SK-N-MC (cell line): ENCODE results near the gene MARK1.

ENCODE experiments used
- DNase-seq: peaks from one replicate; pipeline ENCODE4 v3.0.0-alpha.2; 2011; ENCODE audit warnings: low read depth, low spot score
- H3K27ac ChIP-seq: fragments of 200-600 bp; sonication (generic); 2 replicates; pipeline ENCODE4 v1.5.1; 2016; ENCODE audit warnings: mixed run types
- H3K36me3 ChIP-seq: fragments of 200-600 bp; sonication (generic); 2 replicates; pipeline ENCODE4 v1.6.1; 2017; ENCODE audit warnings: antibody characterized with exemption, low read length, mixed read lengths; ENCODE audit not compliant: insufficient read depth
- H3K4me3 ChIP-seq: fragments of 200-600 bp; sonication (generic); 2 replicates; pipeline ENCODE4 v1.5.1; 2016
- H3K9ac ChIP-seq: fragments of 200-600 bp; sonication (generic); 2 replicates; pipeline ENCODE4 v1.8.0; 2017; ENCODE audit warnings: mixed run types, mixed read lengths; ENCODE audit not compliant: insufficient read length
- H3K9me3 ChIP-seq: fragments of 200-600 bp; sonication (generic); 2 replicates; pipeline ENCODE4 v1.6.1; 2017; ENCODE audit warnings: low read depth, mild to moderate bottlenecking, antibody characterized with exemption, low read length, moderate library complexity, mixed read lengths
- EZH2 ChIP-seq: fragments of 200-600 bp; sonication (generic); IDR thresholded peaks from one replicate; pipeline ENCODE4 v1.6.1; 2017; ENCODE audit warnings: antibody characterized with exemption
- FOXP2 ChIP-seq: optimal IDR thresholded peaks from 2 replicates; pipeline ENCODE3; 2011; ENCODE audit warnings: mild to moderate bottlenecking, moderate library complexity; ENCODE audit not compliant: insufficient read depth; ENCODE audit errors: extremely low read length, control extremely low read depth
- POLR2AphosphoS5 ChIP-seq: IDR thresholded peaks from 2 replicates; pipeline ENCODE4 v1.6.1; 2012; ENCODE audit warnings: mild to moderate bottlenecking, low read depth, low read length, borderline replicate concordance

Gene MARK1

DNA sequence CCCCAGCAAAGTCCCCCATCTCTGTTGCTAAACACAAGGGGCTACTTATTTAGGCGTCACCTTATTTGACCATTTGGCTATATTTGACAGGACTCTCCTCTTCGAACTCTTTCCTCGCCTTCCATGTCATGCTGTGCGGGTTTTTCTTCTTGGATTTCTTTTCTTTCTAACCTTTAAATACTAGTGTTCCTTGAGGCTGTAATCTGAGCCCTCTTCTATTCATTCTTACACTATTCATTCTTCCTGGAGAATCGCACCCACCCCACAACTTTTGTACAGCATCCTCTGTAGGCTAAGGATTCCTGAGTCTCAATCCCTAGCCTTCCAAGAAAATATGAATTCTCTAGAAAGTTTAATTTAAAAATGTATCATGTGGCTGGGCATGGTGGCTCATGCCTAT lies 100.5 kb downstream of the MARK1 start:
- Histone ChIP-seq H3K4me3 (no peak overlapping the region), H3K9me3 (no peaks in the 10 kb centered on the region), H3K9ac (no peak overlapping the region), H3K27ac (no peak overlapping the region), H3K36me3 (no peaks in the 10 kb centered on the region)
- TF ChIP-seq FOXP2 (no peak), POLR2AphosphoS5 (no peak), EZH2 (no peak)
- DNase-seq: no peak

DNA sequence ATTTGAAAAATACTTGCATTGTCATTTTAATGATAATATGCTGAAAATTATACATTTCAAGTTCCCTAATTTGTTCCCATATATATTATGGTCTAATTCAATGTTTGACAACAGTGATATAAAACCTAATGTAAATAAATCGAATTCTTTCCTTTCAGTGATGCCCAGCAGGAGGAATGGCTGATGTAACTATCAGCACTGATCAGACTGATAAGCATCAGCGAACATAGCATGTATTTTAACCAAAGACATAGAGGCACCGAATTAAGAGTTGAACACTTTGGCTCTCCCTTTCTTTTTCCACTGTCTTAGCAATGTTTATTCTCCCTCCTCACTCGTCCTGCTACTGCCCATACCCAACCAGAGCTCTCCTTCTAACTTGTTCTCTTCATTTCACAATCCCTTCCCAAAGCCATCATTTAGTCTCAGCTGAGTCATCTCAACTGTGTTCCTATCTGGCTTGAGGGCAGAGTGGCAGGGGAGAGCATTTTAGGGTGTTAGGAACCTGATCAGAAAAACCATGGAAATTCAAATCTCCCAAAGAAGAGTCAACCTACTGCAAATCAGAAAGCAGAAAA lies 103.4 kb downstream of the MARK1 start:
- Histone ChIP-seq H3K36me3 (no peaks in the 10 kb centered on the region), H3K4me3 (no peak overlapping the region), H3K27ac (no peak overlapping the region), H3K9ac (no peak overlapping the region), H3K9me3 (no peaks in the 10 kb centered on the region)
- no peak for DNase-seq
- TF ChIP-seq EZH2 (no peak), POLR2AphosphoS5 (no peak), FOXP2 (no peak)

DNA sequence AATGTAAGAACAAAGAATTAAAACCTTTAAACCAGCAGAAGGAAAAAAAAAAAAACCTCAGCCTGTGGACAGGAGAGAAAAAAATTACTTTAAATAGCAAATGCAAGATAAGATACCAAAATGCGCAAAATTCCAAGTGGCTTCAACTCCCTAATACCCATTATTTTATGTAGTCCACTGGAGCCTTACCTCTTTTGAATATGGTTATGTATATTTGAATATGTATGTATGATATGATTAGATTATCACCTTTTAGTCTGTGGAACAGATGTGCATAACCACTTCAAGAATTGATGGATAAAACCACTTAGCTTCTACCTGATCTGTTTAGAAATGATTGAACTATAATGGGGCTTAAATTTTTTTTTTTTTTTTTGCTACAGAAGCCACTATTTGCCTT lies 109.8 kb downstream of the MARK1 start:
- no peaks in the 10 kb centered on the region for H3K9me3 ChIP-seq
- TF ChIP-seq EZH2 (no peak), FOXP2 (no peak), POLR2AphosphoS5 (no peak)
- no peaks in the 10 kb centered on the region for H3K36me3 ChIP-seq
- DNase-seq: no peak
- no peak overlapping the region for H3K27ac ChIP-seq
- H3K4me3 ChIP-seq: no peak overlapping the region
- no peak overlapping the region for H3K9ac ChIP-seq

DNA sequence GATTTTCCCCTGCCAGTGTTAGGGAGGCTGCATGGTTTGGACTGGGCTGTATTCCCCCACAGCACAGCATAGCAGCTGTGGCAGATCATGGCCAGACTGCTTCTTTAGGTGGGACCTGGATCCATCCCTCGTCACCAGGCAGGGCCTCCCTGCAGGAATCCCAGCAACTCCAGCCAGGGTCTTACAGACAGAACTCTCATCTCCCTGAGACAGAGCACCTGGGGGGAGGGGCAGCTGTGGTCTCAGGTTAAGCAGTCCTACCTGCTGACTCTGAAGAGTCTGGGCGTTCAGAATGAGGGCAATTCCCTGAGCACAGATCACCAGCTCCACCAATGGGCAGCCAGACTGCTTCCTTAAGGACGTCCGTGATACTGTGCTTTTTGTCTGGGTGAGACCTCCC lies 114.3 kb downstream of the MARK1 start:
- DNase-seq: no peak
- Histone ChIP-seq H3K27ac (no peak overlapping the region), H3K9me3 (no peaks in the 10 kb centered on the region), H3K9ac (no peak overlapping the region), H3K4me3 (no peak overlapping the region), H3K36me3 (no peaks in the 10 kb centered on the region)
- no peak for TF ChIP-seq POLR2AphosphoS5
- no peak for TF ChIP-seq FOXP2
- TF ChIP-seq EZH2: no peak

DNA sequence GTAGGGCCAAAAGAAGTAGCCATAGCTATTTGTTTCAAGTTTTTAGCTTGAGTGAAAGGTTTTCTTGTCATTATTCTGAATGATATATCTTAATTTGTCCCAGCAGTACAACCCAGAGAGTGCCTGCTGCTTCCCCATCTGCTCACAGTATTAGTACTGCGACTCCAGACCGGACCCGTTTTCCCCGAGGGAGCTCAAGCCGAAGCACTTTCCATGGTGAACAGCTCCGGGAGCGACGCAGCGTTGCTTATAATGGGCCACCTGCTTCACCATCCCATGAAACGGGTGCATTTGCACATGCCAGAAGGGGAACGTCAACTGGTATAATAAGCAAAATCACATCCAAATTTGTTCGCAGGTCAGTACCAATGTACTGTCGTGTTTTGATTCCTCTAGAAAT lies 125.1 kb downstream of the MARK1 start:
- DNase-seq: no peak
- no peak overlapping the region for H3K4me3 ChIP-seq
- no peak overlapping the region for H3K9ac ChIP-seq
- H3K36me3 ChIP-seq: no peaks in the 10 kb centered on the region
- H3K9me3 ChIP-seq: no peaks in the 10 kb centered on the region
- TF ChIP-seq POLR2AphosphoS5 (no peak), FOXP2 (no peak), EZH2 (no peak)
- no peak overlapping the region for H3K27ac ChIP-seq

DNA sequence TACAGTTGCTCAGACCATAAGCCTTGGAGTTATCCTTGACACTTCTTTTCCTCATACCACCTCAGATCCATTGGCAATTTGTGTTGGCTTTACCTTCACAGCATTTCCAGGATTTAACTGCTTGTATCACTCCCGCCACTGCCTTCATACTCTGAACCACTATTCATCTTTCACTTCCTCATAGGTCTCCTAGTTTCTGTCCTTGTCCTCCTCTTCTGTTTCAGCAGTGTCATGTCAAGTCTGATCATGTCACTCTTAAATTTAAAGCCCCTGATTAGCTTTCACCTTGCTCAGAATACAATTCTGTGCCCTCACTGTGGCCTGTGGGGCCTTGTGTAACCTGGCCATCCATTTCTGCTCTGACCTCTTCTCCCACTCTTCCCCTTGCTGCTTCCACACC lies 127.6 kb downstream of the MARK1 start:
- Histone ChIP-seq H3K9me3 (no peaks in the 10 kb centered on the region), H3K27ac (no peak overlapping the region), H3K36me3 (no peaks in the 10 kb centered on the region), H3K4me3 (no peak overlapping the region), H3K9ac (no peak overlapping the region)
- DNase-seq: no peak
- TF ChIP-seq POLR2AphosphoS5: no peak
- TF ChIP-seq FOXP2: no peak
- no peak for TF ChIP-seq EZH2

DNA sequence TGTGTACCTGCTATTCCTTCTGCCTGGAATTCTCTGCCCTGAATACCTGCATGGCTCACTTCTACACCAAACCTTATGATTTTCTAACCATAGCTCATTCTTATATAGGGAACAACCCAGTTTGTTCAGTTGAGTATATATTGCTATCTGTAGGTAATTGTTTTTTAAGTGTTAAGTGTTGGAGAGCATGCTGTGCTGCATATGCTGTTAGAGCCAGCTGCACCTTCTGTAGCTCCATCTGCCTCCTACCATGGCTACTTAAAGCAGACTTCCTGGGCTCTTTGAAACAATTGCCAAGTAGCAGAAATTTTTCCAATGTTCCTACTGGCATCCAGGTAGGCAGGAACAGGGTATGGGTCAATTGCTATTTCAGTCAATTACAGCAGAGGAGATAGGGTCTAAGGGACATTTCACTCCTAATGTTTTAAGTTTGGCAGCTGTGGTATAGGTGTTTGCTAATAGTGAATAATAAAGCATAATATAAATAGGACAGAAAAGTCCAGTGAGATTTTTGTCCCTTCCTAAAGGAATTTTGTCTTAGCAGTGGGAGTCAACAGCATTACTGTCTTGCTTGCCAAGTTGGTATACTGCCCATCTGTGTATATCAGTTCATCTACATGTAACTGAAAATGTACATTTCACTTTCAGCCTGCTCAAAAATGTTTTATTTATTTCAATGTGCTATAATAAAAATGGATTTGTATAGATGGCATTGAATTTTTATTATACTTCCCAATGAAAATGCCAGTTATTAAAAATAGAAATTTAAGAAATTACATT lies 128.2 kb downstream of the MARK1 start:
- no peak overlapping the region for H3K4me3 ChIP-seq
- H3K9me3 ChIP-seq: no peaks in the 10 kb centered on the region
- no peak overlapping the region for H3K9ac ChIP-seq
- no peaks in the 10 kb centered on the region for H3K36me3 ChIP-seq
- no peak for DNase-seq
- TF ChIP-seq POLR2AphosphoS5 (no peak), EZH2 (no peak), FOXP2 (no peak)
- H3K27ac ChIP-seq: no peak overlapping the region

DNA sequence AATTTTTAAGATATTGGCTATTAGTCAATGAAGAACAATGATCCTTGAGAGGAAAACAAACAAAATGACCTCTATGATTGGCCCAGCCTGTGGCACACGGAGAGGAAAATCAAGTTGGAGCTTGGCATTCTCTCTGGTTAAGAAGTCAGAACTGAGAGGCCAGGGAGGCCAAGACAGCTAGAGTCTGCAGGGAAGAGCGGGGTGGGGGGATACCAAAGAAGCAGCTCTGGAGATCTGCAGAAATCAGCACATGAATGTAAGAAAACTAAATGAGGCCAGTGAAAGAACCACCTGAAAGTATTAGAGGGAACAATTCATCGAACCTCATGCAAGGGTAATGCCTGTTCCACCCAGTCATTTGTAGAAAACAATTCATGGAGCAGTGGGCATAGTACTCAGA lies 138.4 kb downstream of the MARK1 start:
- Histone ChIP-seq H3K4me3 (no peak overlapping the region), H3K27ac (no peak overlapping the region), H3K36me3 (no peaks in the 10 kb centered on the region), H3K9me3 (no peaks in the 10 kb centered on the region), H3K9ac (no peak overlapping the region)
- TF ChIP-seq FOXP2 (no peak), POLR2AphosphoS5 (no peak), EZH2 (no peak)
- no peak for DNase-seq

DNA sequence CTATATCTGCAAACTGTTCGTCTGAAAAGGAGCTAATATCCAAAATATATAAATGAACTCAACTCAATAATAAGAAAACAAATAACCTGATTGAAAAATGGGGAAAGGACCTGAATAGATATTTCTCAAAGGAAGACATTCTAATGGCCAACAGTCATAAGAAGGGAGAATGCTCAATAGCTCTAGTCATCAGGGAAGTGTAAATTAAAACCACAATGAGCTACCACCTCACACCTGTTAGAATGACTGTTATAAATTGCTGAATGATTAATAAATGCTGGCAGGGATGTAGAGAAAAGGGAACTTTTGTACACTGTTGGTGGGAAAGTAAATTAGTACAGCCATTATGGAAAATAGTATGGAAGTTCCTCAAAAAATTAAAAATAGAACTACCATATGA lies 141.1 kb downstream of the MARK1 start:
- Histone ChIP-seq H3K4me3 (no peak overlapping the region), H3K9ac (no peak overlapping the region), H3K36me3 (no peaks in the 10 kb centered on the region), H3K27ac (no peak overlapping the region), H3K9me3 (no peaks in the 10 kb centered on the region)
- DNase-seq: no peak
- no peak for TF ChIP-seq EZH2
- TF ChIP-seq POLR2AphosphoS5: no peak
- TF ChIP-seq FOXP2: no peak
